K562 (cell line): ENCODE measurements around the gene GPR171.

Source experiments
- GTF3C2 ChIP-seq: IDR thresholded peaks from 3 replicates; pipeline ENCODE4 v1.6.1; 2011; ENCODE audit warnings: borderline replicate concordance, mild to moderate bottlenecking, moderate library complexity; ENCODE audit not compliant: insufficient read length; ENCODE audit errors: extremely low read depth
- USF1 ChIP-seq: sonication (generic); formaldehyde crosslinking; IDR thresholded peaks from 2 replicates; pipeline ENCODE4 v1.9.0; 2022; ENCODE audit warnings: mild to moderate bottlenecking, missing genetic modification reagents
- ZNF217 ChIP-seq: sonication (generic); formaldehyde crosslinking; IDR thresholded peaks from 2 replicates; pipeline ENCODE4 v1.8.0; 2022; ENCODE audit warnings: mild to moderate bottlenecking, missing genetic modification reagents
- ZNF232 ChIP-seq: sonication (generic); formaldehyde crosslinking; IDR thresholded peaks from 2 replicates; pipeline ENCODE4 v1.8.0; 2022; ENCODE audit warnings: mild to moderate bottlenecking, missing genetic modification reagents

GRCh38 chr3:151201051-151201730 lies 1.8 kb downstream of the GPR171 start:
- TF ChIP-seq ZNF232 (CRISPR knock-in tag) (no peak), GTF3C2 (no peak), ZNF217 (CRISPR knock-in tag) (no peak), USF1 (CRISPR knock-in tag) (no peak)
